22Rv1 (cell line): ENCODE data around the gene MEOX2.

Source experiments
- CTCF ChIP-seq: fragments of 450-650 bp; IDR thresholded peaks from 2 replicates; pipeline ENCODE4 v1.5.1; 2017; ENCODE audit warnings: mild to moderate bottlenecking
- ZFX ChIP-seq: fragments of 450-650 bp; IDR thresholded peaks from 2 replicates; pipeline ENCODE4 v1.6.1; 2017; ENCODE audit warnings: antibody characterized with exemption, borderline replicate concordance

GRCh38 chr7:15703732-15704131 lies 17.2 kb upstream of the MEOX2 start:
- TF ChIP-seq CTCF (no peak), ZFX (no peak)
